GM21717 (cell line): Measurements from ENCODE around the gene GPR26.
"Not testable (repeated sequence)": the region's sequence is repeated elsewhere in the genome, so short reads cannot be mapped to it uniquely, and the experiment has no call there.

Source experiments
- ATAC-seq: cut with Tn5 transposase; IDR thresholded peaks from one replicate; pipeline ENCODE4 v1.9.1; 2021; ENCODE audit warnings: mild to moderate bottlenecking, moderate library complexity; ENCODE audit not compliant: unreplicated experiment

The GPR26 gene

DNA sequence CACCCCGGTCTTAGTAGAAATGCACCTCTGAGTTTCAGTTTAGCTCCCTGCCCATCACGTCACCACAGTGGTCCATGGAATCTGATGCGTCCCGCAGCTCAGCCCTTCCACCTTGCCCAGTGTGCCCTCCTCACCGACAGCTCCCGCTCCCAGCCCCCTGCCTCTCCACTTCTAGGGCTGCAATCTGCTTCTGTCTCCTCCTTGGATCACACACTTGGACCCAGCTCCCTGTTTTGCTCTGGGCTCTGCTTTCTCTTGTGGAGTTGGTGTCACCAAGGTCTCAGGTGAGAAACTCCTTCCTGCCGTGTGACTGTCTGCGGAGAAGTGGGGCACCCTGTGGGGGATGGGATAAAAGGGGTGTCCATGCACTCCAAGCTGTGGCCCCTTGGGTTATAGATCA, 37.9 kb downstream of the GPR26 start:
- ATAC-seq, result no peak

DNA sequence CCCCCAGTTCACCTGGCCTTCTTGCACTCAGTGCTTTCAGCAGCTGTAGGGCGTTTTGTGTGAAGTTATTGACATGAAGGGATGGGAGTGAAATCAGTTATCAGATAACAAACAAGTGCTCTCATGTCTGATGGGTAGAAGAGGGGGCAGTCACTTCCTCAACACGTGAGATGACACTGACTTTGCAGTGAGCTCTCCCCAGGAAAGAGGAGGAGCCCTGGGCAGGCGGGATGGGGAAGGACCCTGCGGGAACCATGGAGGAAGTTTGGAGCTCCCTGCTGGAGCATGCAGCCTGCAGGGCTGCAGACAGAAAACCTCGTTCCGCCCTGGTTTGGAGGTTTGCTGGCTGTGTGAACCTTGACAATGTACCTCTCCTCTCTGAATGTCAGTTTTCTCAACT, 38.7 kb downstream of the GPR26 start:
- ATAC-seq, result no peak

DNA sequence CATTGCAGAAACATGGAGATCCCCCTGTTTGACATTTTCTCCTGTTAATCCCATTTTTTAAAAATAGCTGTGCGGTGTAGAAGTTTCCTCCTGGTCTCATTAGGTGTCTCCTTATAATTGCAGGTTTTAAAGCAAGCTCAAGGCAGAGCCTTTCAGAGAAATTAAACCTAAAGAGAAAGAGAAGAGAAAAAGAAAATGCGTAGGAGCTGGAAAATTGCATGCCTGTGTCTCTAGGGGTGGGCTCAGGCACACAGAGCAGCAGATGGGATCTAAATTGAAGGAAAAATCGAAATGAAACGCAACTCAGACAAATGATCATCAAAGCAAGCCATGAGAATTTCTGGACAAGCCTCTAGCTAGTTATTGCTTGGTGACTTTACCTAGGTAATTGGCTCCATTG, 40.1 kb downstream of the GPR26 start:
- no peak for ATAC-seq

DNA sequence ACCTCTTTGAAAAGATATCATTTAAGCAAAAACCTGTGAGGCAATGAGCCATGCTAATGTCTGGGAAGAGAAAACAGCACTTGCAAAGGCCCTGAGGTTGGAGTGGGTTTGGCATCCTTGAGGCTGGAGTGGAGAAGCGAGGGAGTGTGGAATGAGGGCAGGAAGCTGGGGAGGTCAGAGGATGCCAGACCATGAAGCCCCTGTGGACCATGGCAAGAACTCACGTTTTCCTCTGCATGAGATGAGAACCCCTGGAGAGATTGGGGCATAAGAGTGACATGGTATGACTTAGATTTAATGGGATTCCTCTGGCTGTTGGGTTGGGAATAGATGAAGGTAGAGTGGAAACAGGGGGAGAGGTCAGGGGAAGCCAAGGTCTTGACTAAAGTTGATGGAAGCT, 49.4 kb downstream of the GPR26 start:
- no peak for ATAC-seq

DNA sequence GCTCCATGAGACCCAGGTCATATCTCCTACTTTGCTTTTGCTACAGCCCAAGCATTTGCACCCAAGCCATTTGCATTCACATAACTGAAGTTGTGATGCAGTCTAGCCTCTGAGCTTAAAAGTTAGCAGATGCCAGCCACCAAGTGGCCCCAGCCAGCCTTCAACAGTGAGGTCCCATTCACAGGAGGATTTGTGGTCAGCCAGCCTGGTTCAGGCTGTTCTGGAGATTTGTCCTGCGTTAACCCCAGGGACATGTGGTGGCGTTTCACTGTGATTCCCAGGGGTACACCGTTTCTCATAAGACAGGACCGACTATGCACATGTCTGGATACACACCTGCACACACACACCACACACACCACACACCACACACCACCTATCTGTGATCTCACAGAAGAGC, 51.2 kb downstream of the GPR26 start:
- no peak for ATAC-seq

DNA sequence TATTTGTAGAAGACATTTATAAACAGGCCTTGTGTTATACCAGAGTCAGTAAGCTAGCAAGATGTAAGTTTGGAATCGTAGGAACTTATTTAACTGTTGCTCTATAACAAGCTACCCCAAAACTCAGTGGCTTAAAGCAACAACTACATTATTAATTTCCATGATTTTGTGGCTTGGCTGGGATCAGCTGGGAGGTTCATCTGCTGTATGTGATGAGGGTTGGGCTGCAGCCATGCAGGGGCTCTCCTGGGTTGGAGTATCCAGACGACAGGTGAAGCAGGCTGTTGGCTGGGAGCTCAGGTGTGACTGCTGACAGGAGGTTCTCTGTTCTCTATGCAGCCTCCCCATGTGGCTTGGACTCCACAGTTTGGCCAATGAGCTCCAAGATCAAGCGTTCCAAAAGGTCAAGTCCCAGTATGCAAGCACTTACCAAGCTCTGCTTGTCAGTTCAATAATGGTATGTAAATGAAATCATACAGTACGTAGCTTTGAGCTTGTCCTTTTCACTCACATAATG, 52.4 kb downstream of the GPR26 start:
- no peak for ATAC-seq

DNA sequence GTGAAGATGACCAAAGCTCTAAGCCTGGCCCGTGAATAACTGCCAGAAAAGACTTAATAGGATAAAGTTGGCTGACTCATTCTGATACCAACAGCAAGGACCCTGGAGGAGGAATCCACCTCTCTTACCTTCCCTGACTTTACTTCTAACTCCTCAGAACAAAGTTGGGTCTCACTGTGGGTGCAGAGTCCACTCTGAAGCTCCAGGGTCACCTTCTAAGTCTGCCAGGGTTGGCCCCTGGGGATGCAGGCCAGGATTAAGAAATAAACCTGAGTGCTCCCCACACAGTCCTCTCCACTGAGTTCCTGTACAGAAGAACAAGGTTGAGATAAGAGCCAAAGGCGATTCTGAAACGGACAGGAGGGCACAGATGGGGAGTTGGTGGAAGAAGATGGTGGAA, 54.4 kb downstream of the GPR26 start:
- no peak for ATAC-seq

DNA sequence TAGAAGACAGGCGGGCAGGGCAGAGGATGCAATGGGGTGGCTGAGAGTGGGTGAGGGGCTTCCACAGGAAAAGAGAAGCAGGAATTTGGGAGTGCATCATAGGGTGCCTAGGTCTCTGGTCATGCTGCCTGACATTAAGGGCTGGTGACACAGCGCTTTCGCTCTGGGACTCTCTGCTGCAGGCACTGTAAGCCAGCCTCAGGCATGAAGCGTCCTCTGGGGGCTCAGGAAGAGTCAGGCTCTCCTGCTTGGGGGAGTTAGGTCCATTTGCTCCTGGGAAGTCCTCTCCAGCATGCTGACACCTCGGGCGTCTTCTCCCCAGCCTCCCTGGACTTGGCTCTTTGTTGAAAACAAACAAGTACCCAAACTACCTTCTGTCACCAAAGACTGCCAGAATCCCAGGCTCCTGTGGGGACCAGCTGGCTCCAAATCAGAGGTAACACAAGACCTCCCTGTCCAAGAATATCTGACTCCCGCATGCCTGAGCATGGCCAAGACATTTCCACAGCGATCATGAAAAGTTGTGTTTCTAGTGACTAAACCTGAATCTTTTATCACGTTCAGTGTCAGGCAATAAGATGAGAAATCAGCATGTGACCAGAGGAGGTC, 55.4 kb downstream of the GPR26 start:
- ATAC-seq, result no peak

DNA sequence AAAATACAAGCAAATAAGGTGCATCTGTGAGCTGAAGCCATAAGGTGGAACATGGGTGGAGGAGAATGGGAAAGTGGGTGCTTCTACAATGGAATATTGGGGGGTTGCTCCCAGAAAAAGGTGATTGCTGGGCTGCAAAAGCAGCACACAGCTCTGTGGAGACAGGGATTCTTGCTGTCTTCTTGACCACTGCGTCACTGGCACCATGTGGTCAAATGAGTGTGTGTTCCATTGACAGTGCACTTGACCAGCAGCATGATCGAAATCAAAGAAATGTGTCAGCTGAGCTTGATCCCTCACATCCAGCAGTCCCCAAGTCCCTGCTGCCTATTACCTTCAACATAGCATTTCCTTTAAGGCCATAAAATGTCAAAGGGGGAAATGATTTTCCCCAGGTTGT, 56.2 kb downstream of the GPR26 start:
- ATAC-seq, result no peak

DNA sequence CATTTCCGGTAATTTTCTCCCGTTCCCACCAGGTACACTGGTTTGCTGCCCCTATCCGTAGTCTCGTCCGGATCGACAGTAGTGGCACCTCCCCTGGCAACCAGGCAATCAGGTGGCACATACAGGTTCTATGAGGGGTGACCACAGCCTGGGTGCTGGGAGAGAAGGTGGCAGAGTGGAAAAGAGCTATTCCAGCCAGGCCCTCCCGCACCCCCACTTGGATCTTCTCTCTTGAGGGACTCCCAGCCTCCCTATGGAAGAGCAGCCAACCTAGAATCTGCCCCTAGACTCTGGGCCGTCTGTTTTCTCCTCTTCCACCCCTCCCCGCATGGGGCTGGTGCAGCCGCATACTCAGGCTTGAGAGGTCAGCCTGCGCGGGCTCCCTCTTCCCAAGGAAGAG, 58.6 kb downstream of the GPR26 start:
- no peak for ATAC-seq

DNA sequence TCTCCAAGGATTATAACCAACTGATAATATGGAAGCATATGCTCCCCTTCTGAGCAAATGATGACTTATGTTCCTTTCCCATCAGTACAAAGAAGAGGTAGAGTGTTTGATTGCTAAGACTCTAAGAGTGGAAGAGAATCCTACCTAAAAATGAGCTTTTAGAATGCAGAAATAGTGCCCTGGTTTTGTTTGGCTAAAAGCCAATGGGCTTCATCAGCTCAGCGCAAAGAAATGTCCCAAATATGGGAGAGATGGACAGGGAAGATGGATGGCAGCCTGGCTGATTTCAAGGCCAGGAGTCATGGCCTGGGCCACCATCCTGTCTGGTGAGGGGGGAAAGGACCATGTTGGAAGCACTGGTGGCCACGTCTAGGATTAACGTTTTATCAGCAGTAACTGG, 60.2 kb downstream of the GPR26 start:
- no peak for ATAC-seq

DNA sequence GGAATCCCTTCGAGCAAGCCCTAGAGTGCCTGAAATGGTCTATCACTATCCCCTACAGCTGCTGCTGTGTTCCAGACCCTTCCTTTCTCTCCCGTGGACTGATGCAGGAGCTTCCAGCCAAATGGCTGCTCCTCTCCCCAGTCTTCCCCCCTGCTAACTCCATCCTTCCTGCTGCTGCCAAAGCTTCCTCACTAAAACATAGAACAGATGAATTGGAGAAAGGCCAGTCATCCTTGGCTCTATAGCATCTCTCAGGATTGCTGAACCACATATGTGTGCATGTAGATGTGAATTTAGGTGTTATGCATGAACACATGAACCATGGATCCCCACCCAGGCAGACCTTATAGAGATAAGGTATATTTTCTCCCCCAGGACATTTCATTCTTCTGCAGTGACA, 60.7 kb downstream of the GPR26 start:
- ATAC-seq, result no peak

DNA sequence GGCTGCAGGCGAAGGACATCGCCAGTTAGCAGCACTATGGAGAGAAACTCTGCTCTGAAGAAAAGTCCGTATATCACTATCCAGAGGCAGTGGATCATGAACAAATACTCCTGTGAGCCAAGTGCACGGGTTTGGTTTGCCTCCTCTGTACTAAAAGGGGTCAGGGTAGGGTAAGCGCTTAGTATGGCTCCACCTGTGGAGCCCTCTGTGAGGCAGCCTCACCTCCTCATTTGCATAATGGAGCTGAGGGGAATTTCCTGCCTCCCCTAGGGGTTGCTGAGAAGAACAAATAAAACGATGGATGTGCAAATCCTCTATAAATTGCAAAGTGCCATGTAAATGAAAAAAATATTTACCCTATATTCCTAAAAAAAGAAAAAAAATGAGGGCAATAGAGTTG, 63.4 kb downstream of the GPR26 start:
- ATAC-seq, result no peak

DNA sequence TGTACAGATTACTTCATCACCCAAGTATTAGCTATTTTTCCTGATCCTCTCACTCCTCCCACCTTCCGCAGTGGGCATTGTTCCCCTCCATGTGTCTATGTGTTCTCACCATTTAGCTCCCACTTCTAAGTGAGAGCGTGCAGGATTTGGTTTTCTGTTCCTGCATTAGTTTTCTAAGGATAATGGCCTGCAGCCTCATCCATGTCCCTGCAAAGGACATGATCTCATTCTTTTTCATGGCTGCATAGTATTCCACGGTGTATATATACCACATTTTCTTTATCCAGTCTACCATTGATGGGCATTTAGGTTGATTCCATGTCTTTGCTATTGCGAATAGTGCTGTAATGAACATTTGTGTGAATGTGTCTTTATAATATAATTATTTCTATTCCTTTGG, 70.8 kb downstream of the GPR26 start:
- not testable (repeated sequence) for ATAC-seq

DNA sequence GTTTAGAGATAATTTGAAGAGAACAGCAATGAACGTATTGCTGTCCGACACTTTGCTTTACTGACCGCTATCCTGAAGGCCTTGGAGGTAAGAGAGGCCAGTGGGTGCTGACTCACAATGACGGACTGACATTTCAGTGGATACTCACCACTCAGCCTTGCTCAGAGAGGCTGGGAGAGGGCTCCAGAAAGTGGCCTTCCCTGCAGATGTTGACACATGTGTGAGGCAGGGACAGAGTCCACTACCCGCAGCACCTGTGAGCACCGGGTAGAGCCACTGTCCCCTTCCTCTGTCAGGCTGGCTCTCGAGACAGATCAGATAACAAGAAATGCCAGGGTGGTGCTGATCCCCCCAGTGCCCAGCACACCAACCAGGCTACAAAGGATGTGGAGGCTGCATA, 75.0 kb downstream of the GPR26 start:
- no peak for ATAC-seq

DNA sequence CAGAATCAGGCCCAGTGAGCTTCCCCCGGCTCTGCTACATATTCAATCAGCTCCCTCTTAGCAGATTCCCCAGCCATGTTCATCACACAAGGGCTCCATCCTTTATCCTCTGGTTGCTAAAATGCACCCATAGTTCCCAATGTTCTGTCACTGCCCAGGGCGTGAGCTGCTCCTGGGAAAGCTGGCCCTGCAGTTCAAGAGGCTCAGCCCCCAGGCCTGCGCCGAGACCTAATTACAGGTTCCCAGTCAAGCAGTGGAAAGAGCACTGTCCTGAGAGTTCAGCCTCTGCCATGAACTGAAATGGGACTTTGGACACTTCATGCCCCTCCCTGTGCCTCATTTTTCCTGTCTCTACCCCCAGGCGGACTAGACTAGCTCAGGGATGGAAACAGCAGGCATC, 75.6 kb downstream of the GPR26 start:
- no peak for ATAC-seq

DNA sequence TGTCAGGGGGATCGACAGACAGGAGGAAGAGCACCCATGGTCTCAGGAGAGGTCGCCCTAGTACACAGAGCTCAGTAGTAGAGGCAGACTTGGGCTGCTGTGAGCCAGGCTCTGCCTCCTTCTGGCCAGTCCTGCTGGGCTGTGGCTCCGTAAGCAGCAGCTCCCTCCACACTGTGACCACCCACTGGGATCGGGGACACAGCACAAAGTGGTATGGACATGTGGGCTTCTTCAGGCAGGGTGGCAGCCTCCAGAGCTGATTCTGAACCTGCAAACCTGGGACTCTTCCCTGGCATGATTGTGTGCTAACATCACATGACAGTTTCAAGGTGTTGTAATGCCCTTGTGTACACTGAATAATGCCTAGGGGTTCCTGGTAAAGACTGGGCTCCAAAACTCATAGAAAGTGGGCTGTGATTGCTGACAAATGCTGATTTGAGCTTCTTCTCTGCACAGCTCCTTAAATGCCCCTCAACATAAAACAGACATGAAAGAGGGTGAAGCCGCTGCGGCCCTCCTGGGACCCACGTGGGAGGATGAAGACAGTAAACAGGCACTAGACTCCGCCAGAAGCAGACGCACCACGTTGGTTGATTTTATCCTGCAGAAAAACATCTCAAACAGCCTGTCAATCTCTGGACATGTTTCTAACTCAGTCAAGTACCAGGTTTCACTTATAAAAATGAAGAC, 76.7 kb downstream of the GPR26 start:
- no peak for ATAC-seq

DNA sequence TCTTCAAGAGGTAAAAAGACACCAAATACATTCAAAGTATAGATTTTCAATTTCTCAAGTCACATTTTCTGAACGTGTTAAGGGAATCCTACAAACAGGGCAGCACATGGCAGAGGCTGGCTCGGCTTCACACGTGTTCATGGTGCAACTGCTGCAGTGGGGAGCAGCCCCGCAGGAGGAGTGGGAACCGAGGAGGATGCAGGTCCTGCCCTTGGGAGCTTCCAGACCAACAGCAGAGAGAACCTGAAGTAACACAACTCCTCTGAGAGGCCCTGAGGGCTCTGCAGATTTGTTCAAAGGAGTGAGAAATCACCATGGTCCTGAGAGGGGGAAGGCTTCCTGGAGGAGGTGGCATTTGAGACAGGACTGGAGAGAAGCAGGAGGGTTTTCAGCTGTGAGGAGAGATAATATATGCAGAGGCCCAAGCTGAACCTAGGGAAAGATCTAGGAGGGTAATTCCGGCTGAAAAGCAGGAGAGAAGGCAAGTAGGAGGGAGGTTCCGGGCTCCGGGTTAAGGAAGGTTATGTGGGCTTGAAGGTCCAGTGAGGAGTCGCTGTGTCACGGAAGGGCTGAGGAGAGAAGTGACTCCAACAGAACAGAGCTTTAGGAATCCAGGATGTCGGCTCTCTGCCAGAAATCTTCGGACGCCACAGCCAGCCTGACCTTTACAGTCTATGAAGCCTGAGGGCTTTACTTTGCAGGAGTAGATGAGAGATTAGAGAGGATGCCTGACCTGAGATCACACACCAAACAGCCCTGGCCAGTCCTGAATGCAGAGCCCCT, 77.5 kb downstream of the GPR26 start:
- no peak for ATAC-seq

DNA sequence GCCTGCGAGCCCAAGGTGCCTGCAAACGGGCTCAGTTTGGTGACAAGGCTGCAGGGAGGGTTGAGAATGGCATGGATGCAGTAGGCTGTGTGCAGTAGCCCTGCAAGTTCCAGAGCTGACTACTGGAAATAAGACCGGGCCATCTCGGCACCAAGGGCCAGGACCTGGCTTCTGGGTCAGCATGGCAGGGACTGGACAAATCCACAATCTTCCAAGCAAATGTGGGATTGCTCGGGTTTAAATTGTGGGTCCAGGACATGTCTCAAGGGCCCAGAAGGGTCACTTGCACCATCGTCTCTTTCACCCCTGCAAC, 78.0 kb downstream of the GPR26 start:
- no peak for ATAC-seq
